COR-L47 (cell line): ENCODE data around the gene CPVL.

ENCODE experiments used
- DNase-seq: peaks from one replicate; lab custom pipeline; 2025; lab: John Stamatoyannopoulos, UW

Gene CPVL

GRCh38 chr7:29090836-29091601, 55.3 kb downstream of the CPVL start:
- peak; percentile 36 for DNase-seq

- no peak for DNase-seq
Observed at GRCh38 chr7:29090151-29090805, 56.1 kb downstream of the CPVL start.

GRCh38 chr7:29087840-29088170, 58.5 kb downstream of the CPVL start:
- DNase-seq = no peak

GRCh38 chr7:29086545-29086944, 59.8 kb downstream of the CPVL start:
- DNase-seq = peak; percentile 58

- DNase-seq = no peak
Observed at GRCh38 chr7:29084832-29085231, 61.5 kb downstream of the CPVL start.

- DNase-seq = peak; percentile 7
Observed at GRCh38 chr7:29080803-29081202, 65.5 kb downstream of the CPVL start.

GRCh38 chr7:29078311-29079260, 67.8 kb downstream of the CPVL start:
- no peak for DNase-seq

- no peak for DNase-seq
Observed at GRCh38 chr7:29077854-29078253, 68.5 kb downstream of the CPVL start.

GRCh38 chr7:29077176-29077575, 69.2 kb downstream of the CPVL start:
- DNase-seq = no peak

GRCh38 chr7:29076631-29077030, 69.7 kb downstream of the CPVL start:
- DNase-seq = no peak

GRCh38 chr7:29075606-29076005, 70.7 kb downstream of the CPVL start:
- no peak for DNase-seq

GRCh38 chr7:29071203-29071874, 75.0 kb downstream of the CPVL start:
- DNase-seq = no peak

GRCh38 chr7:29066641-29067040, 79.7 kb downstream of the CPVL start:
- DNase-seq = no peak

- DNase-seq = no peak
Observed at GRCh38 chr7:29065181-29065857, 81.0 kb downstream of the CPVL start.

GRCh38 chr7:29063872-29064271, 82.5 kb downstream of the CPVL start:
- no peak for DNase-seq

GRCh38 chr7:29063236-29063635, 83.1 kb downstream of the CPVL start:
- DNase-seq = no peak

- no peak for DNase-seq
Observed at GRCh38 chr7:29053105-29053872, 93.0 kb downstream of the CPVL start.

- no peak for DNase-seq
Observed at GRCh38 chr7:29046978-29047377, 99.4 kb downstream of the CPVL start.

- DNase-seq = no peak
Observed at GRCh38 chr7:29045258-29046086, 100.9 kb downstream of the CPVL start.

- no peak for DNase-seq
Observed at GRCh38 chr7:29044554-29044953, 101.8 kb downstream of the CPVL start.
